ENCODE data around the gene CAPZA1.

Gene CAPZA1

GRCh38 chr1:112702420-112703261 is 83.0 kb downstream of the CAPZA1 start:
- no peak for DNase-seq

- no peak for DNase-seq
These were observed 84.1 kb downstream of the CAPZA1 start for GRCh38 chr1:112703706-112704105.

GRCh38 chr1:112704391-112704933 is 84.8 kb downstream of the CAPZA1 start:
- no peak for DNase-seq

GRCh38 chr1:112704934-112705627 is 85.4 kb downstream of the CAPZA1 start:
- DNase-seq = no peak

GRCh38 chr1:112706505-112707220 is 87.0 kb downstream of the CAPZA1 start, which contains the start of gene RHOC:
TSS of gene RHOC (minus strand) at chr1:112707127. CDS start at chr1:112703799, 3,328 bp downstream.
- DNase-seq = no peak

- no peak for DNase-seq
These were observed 87.8 kb downstream of the CAPZA1 start for GRCh38 chr1:112707221-112708001.

- DNase-seq = no peak
These were observed 88.4 kb downstream of the CAPZA1 start for GRCh38 chr1:112708002-112708448.

- DNase-seq = no peak
These were observed 88.9 kb downstream of the CAPZA1 start for GRCh38 chr1:112708489-112708888.

- DNase-seq = no peak
These were observed 90.5 kb downstream of the CAPZA1 start for GRCh38 chr1:112710159-112710558.

- no peak for DNase-seq
These were observed 91.0 kb downstream of the CAPZA1 start for GRCh38 chr1:112710586-112710985.

- no peak for DNase-seq
These were observed 91.4 kb downstream of the CAPZA1 start for GRCh38 chr1:112711041-112711440.

GRCh38 chr1:112711670-112712069 is 92.0 kb downstream of the CAPZA1 start:
- no peak for DNase-seq

- DNase-seq = no peak
These were observed 92.6 kb downstream of the CAPZA1 start for GRCh38 chr1:112712191-112712590.

- DNase-seq = no peak
These were observed 93.1 kb downstream of the CAPZA1 start for GRCh38 chr1:112712701-112713128.

- DNase-seq = no peak
These were observed 94.1 kb downstream of the CAPZA1 start for GRCh38 chr1:112713466-112714312.

GRCh38 chr1:112714313-112715263 is 95.0 kb downstream of the CAPZA1 start:
- no peak for DNase-seq

- DNase-seq = no peak
These were observed 95.8 kb downstream of the CAPZA1 start, which contains the start of gene PPM1J for GRCh38 chr1:112715264-112716053. TSS of gene PPM1J (minus strand) at chr1:112715332. CDS start at chr1:112715301, 31 bp downstream.

- DNase-seq = peak; percentile 61
These were observed 96.6 kb downstream of the CAPZA1 start for GRCh38 chr1:112716133-112716720.
